HG03025 (cell line): ENCODE data around the gene DRC7.
"Not testable (repeated sequence)": the region's sequence is repeated elsewhere in the genome, so short reads cannot be mapped to it uniquely, and the experiment has no call there.

ENCODE experiments used
- ATAC-seq: cut with Tn5 transposase; IDR thresholded peaks from one replicate; pipeline ENCODE4 v1.9.1; 2021; ENCODE audit warnings: mild to moderate bottlenecking, moderate library complexity; ENCODE audit not compliant: unreplicated experiment, low FRiP score

The DRC7 gene

GRCh38 chr16:57730771-57731730 is 36.4 kb downstream of the DRC7 start:
- ATAC-seq = no peak

DNA sequence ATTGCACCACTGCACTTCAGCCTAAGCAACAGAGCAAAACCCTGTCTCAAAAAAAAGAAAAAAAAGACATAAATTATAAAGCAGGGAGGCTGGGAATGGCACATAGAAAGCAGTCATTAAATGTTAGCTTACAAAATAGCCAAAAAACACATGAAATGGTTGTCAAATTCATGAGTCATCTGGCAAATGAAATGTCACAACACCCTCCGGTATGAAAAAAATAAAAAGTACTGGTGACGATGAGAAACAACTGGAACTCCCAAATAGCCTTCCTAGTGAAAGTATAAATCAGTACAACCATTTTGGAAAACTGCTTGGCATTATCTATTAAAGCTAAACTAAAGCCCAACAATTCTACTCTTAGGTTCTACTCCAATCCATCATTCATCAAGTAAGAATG is 37.4 kb downstream of the DRC7 start:
- ATAC-seq = no peak

DNA sequence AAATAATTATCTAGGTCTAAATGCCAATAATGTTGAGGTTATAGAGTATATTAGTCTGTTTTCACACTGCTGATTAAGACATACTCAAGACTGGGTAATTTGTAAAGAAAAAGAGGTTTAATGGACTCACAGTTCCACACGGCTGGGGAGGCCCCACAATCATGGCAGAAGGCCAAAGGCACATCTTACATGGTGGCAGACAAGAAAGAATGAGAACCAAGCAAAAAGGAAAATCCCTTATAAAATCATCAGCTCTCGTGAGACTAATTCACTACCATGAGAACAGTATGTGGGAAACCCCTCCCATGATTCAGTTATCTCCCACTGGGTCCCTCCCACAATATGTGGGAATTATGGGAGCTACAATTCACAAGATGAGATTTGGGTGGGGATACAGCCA is 38.1 kb downstream of the DRC7 start:
- ATAC-seq = no peak

DNA sequence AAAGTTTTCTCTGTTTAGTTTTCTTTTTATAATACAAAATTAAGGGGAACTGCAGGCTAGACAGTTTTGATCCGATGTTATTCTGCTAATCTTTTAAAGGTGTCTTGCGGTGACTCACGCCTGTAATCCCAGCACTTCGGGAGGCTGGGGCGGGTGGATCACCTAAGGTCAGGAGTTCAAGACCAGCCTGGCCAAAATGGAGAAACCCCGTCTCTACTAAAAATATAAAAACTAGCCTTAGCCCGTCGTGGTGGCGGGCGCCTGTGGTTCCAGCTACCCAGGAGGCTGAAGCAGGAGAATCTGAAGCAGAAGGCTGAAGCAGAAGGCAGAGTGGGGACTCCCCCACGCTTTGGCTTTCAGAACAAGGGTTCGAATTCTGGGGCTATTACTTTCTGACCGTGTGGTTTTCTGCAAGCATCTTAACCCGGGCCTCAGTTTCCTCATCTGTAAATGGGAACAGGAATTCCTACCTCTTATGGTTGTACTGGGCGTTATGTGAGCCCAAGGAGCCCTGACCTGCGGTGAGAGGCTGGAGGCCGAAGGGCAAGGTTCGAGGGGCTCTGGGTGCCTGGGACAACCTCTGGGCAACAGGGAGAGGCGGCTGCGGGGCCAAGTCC is 39.8 kb downstream of the DRC7 start:
- ATAC-seq = no peak

DNA sequence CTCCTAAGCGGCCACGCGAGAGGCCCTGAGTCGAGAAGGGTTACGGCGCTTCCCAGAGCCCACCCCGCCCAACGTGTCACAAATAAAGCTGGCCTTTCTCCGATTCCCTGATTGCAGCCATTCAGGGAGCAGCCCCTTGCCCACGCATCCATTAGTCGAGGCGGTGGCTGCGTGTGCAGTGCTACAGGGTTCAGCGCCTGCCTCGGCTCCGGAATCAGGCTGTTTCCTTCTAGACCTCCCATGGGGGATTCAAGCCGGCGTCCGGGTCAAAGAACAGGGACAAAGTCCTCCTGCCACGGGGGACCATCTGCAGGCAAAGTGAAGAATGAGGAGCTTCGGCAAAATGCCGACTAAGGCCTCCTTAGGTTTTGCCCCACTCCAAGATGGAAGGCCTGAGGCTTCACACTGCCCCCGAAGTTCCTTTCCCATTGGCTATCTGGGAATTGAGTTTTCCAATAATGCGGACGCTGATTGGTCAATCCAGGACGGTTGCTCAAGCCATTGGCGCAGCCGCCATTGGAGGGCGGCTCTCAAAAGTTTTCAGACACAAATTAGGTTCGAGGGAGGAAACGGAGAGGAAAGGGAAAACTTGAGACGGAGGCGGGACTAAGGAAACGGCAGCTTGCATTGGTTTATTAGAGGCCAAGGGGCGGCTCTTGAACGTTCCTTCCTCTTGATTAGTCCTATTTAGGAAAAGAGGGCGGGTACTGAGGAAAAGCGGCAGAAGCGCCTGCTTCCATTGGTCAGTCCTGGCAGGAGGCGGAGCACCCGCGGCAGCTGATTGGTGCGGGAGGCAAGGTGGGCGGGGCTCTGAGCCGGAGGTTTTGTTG is 40.5 kb downstream of the DRC7 start:
- peak; percentile 79 for ATAC-seq

DNA sequence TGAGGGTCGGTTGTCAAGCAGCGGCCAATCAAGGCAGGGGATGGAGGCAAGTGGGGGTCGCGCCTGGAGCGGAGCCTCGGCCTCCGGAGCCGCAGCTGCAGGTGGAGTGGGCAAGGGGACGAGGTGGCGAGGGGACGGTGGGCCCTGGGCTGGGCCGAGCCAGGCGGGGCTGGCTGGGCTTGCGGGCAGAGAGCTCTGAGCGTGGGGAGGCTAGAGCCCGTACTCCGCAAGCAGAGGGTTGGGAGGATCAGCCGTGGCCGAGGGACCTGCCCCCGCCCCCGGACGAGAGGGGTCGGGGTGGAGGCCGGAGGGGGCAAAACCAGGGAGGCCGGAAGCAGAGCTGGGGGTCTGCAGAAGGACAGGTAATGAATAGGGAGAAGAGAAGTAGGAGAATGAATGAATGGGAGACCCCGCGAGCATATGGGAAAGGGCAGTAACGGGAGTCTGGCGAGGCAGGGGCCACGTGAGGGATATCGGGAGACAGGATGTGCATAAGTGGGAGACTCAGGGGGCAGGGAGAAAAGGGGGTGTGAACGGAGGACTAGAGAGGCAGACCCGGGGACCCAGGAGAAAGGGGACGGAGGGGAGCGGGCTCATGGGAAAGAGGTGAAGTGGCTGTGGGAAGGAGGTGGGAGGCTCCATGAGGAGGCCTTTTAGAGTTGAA is 41.3 kb downstream of the DRC7 start, which contains the start of gene KATNB1:
TSS of gene KATNB1 (plus strand) at position 16 of the 664 bp plus-strand sequence. CDS start 1,474 bp downstream, outside the sequence.
- no peak for ATAC-seq

DNA sequence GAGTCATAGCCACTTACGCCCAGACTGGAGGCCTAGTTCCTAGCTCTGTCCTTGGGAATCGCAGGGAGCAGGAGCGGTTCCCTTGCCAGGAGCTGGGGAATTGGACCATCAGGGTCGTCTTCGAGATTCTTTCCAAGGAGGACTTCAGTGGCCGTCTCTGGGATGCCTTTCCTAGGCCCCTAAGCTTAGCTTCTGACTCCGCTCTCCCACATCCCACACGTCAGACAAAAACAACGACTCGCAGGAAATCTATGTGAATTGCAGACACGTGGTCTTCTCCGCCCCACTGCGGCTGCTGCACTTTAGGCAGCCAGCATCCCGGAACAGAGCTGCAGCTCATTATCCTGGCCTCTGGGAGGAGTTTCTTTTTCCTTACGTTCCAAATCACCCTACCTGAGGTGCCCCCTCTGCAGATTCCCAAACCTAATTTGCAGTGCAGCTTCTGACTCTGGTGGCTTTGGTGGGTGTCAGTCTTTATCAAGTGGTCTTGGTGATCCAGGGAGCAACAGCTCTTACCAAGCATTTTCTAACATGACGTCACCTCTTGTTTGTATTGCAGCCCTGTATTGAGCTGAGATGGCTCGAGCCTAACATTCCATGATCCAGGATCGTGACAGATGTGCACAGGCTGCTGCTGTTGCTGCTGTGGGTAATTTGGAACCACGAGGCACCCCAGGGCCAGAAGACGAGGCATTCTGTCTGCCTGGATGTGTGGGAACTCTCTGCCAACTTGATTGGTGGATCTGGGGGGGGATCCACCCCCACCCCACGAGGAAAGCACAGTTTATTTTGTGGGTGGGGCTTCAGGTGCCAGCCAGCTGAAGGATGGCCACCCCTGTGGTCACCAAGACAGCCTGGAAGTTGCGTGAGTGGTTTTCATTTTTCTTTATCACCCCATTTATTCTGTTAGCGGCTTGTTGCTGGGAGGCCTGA is 42.1 kb downstream of the DRC7 start:
- ATAC-seq = no peak

DNA sequence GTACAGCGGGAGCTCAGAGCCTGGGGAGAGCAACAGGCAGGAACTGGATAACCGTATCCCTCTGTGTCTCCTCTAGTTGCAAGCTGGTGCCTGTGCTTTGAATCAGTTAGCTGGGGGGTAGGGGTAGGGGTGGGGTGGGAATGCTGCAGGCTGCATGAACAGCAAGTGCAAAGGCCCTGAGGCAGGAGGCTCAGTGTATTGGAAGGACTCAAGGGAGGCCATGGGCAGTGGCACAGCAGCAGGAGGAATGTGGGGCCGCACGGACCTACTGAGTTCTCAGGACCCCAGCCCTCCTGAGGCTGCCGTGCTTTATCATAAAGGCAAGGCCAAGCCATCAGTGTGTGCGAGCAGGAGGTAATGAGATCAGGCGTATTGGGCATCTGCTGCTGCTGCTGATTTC is 44.2 kb downstream of the DRC7 start:
- no peak for ATAC-seq

- no peak for ATAC-seq
Measured at GRCh38 chr16:57739756-57740422, 45.3 kb downstream of the DRC7 start.

- no peak for ATAC-seq
Measured at GRCh38 chr16:57740423-57741071, 45.9 kb downstream of the DRC7 start.

GRCh38 chr16:57741660-57742191 is 47.1 kb downstream of the DRC7 start:
- ATAC-seq = no peak

GRCh38 chr16:57742543-57742942 is 47.9 kb downstream of the DRC7 start:
- ATAC-seq = no peak

- no peak for ATAC-seq
Measured at GRCh38 chr16:57743458-57743857, 48.9 kb downstream of the DRC7 start.

GRCh38 chr16:57743886-57744641 is 49.5 kb downstream of the DRC7 start:
- no peak for ATAC-seq

DNA sequence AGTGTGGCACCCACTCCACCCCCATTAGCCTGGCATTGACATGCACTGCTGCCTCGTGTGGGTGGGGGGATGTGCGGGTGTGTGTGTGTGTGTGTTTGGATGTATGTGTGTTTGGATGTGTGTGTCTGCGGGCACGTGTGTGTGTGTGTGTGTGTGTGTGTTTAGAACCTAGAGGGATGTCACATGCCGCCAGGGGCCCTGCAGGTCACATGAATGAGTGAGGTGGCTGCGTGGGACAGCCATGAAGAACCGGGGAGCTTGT is 50.0 kb downstream of the DRC7 start:
- ATAC-seq = no peak

DNA sequence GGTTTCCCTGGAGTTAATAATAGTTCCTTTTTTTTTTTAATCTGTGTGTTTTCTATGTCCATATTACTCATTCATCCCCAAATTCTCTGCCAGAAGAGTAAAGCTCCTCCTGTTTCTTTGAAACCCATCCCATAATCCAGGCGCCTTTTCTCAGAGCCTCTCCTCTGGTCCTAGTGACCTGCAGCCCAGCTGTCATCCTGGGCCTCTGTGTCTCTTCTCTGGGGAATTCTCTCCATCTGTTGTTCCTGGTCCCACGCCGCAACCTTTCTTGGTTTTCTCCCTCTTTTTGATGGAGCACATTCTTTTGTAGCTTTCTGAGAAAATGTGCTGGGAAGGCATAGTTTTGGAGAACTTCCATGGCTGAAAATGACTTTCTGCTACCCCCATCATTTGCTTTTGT is 51.2 kb downstream of the DRC7 start:
- no peak for ATAC-seq

GRCh38 chr16:57746316-57746715 is 51.7 kb downstream of the DRC7 start:
- not testable (repeated sequence) for ATAC-seq

- ATAC-seq = no peak
Measured at GRCh38 chr16:57747091-57747490, 52.5 kb downstream of the DRC7 start.
